Mammary epithelial cell (primary cell): Measurements from ENCODE around the gene TMPRSS5.

Experiments
- EZH2 ChIP-seq: IDR thresholded peaks from 2 replicates; pipeline ENCODE4 v1.6.1; 2012; ENCODE audit warnings: low read length, inconsistent platforms, borderline replicate concordance
- TF ChIP-seq, protein P1 (sequence below), 2 donors: IDR thresholded peaks in 1 of 2; conservative IDR thresholded peaks in 1 of 2; 2 replicates each; pipeline ENCODE4 v1.5.1; 2011 to 2012; ENCODE audit warnings: inconsistent platforms in 2 of 2, low read length in 2 of 2, mild to moderate bottlenecking in 2 of 2, control low read depth in 1 of 2, low read depth in 1 of 2; ENCODE audit not compliant: insufficient read depth in 1 of 2; ENCODE audit errors: extremely low read depth in 1 of 2

GRCh38 chr11:113673550-113674396 lies 32.3 kb downstream of the TMPRSS5 start:
- TF ChIP-seq, protein P1, sequence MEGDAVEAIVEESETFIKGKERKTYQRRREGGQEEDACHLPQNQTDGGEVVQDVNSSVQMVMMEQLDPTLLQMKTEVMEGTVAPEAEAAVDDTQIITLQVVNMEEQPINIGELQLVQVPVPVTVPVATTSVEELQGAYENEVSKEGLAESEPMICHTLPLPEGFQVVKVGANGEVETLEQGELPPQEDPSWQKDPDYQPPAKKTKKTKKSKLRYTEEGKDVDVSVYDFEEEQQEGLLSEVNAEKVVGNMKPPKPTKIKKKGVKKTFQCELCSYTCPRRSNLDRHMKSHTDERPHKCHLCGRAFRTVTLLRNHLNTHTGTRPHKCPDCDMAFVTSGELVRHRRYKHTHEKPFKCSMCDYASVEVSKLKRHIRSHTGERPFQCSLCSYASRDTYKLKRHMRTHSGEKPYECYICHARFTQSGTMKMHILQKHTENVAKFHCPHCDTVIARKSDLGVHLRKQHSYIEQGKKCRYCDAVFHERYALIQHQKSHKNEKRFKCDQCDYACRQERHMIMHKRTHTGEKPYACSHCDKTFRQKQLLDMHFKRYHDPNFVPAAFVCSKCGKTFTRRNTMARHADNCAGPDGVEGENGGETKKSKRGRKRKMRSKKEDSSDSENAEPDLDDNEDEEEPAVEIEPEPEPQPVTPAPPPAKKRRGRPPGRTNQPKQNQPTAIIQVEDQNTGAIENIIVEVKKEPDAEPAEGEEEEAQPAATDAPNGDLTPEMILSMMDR (conservative IDR thresholded peaks at IDR 0.05 in 1 of 2, IDR thresholded peaks at IDR 0.05 in 1 of 2; ENCODE audit: extremely low read depth in 1 of 2, insufficient read depth in 1 of 2, low read depth in 1 of 2, low read length in 2 of 2): no peak
- TF ChIP-seq EZH2: no peak
